H1 (cell line): ENCODE measurements around the gene ADCY1. TPM values are rescaled to one million over a fixed set of nuclear protein-coding genes. Genes with fewer than 3 reads are reported as not detected.

ENCODE experiments used
- CTCF ChIA-PET: fragments of 300-600 bp; sonication (Branson Sonifier 250); formaldehyde crosslinking; loops from one replicate; lab custom pipeline; 2021; ENCODE audit not compliant: partially characterized antibody; lab: Charles Lee
- POLR2A ChIA-PET: fragments of 300-600 bp; sonication (Branson Sonifier 250); formaldehyde crosslinking; loops from one replicate; lab custom pipeline; 2021; ENCODE audit warnings: inconsistent platforms; ENCODE audit not compliant: partially characterized antibody; lab: Charles Lee
- DNase-seq, 2 experiments: peaks; one replicate each; pipeline versions ENCODE4 v3.0.0 to v3.0.0-alpha.2; 2010 to 2022; ENCODE audit warnings: low spot score in 2 of 2, low read depth in 1 of 2, mixed read lengths in 1 of 2
- FAIRE-seq: peaks from 2 replicates; lab custom pipeline; 2011; peaks lifted over from hg19 to GRCh38; lab: Jason Lieb, UNC
- H2AFZ ChIP-seq: 2 replicates; pipeline ENCODE4 v1.8.1; 2012; ENCODE audit warnings: low read length, inconsistent platforms
- H2AK5ac ChIP-seq: 2 replicates; pipeline ENCODE4 v1.6.1; 2013; ENCODE audit warnings: low read depth, low read length
- H2BK120ac ChIP-seq: replicated peaks from 2 replicates; pipeline ENCODE3; 2013; ENCODE audit warnings: low read depth, low read length, inconsistent platforms
- H2BK12ac ChIP-seq: 2 replicates; pipeline ENCODE4 v1.6.1; 2013; ENCODE audit warnings: low read depth, low read length
- H2BK15ac ChIP-seq: 2 replicates; pipeline ENCODE4 v1.6.1; 2013; ENCODE audit warnings: low read length
- H2BK20ac ChIP-seq: 2 replicates; pipeline ENCODE4 v1.6.1; 2013; ENCODE audit warnings: low read length
- H2BK5ac ChIP-seq: 2 replicates; pipeline ENCODE4 v1.6.1; 2013; ENCODE audit warnings: low read depth, low read length
- H3K14ac ChIP-seq: 2 replicates; pipeline ENCODE4 v1.6.1; 2013; ENCODE audit warnings: inconsistent platforms; ENCODE audit not compliant: insufficient read length
- H3K18ac ChIP-seq: 2 replicates; pipeline ENCODE4 v1.6.1; 2013; ENCODE audit warnings: low read length; ENCODE audit errors: extremely low read depth
- H3K23ac ChIP-seq: 2 replicates; pipeline ENCODE4 v1.6.1; 2013; ENCODE audit warnings: inconsistent platforms; ENCODE audit not compliant: insufficient read length
- H3K23me2 ChIP-seq: 2 replicates; pipeline ENCODE4 v1.6.1; 2013; ENCODE audit warnings: low read depth, low read length
- H3K27ac ChIP-seq: 2 replicates; pipeline ENCODE4 v1.6.1; 2011; ENCODE audit warnings: low read depth, low read length, inconsistent platforms
- H3K27me3 ChIP-seq, 4 experiments: replicated peaks in 1 of 4; 1 replicate in 1 of 4; 2 replicates in 3 of 4; pipeline versions ENCODE4 v1.6.1 to v1.8.1; 2011 to 2013; ENCODE audit warnings: low read length in 3 of 4, mild to moderate bottlenecking in 3 of 4, inconsistent platforms in 2 of 4, mixed read lengths in 2 of 4, moderate library complexity in 1 of 4; ENCODE audit not compliant: control insufficient read depth in 3 of 4, insufficient read depth in 3 of 4; ENCODE audit errors: extremely low read depth in 1 of 4
- H3K36me3 ChIP-seq, 4 experiments: 2 replicates each; pipeline versions ENCODE4 v1.6.1 to v1.8.1; 2011 to 2013; ENCODE audit warnings: mild to moderate bottlenecking in 4 of 4, low read length in 3 of 4, moderate library complexity in 2 of 4, control low read depth in 1 of 4, inconsistent platforms in 1 of 4; ENCODE audit not compliant: insufficient read depth in 4 of 4, control insufficient read depth in 2 of 4
- H3K4ac ChIP-seq: replicated peaks from 2 replicates; pipeline ENCODE3; 2013; ENCODE audit warnings: low read length, low read depth, mixed read lengths, inconsistent platforms; ENCODE audit not compliant: insufficient read length
- H3K4me1 ChIP-seq, 4 experiments: replicated peaks in 1 of 4; 1 replicate in 1 of 4; 2 replicates in 3 of 4; pipeline versions ENCODE4 v1.6.1 to v1.8.1; 2011 to 2013; ENCODE audit warnings: low read length in 3 of 4, inconsistent platforms in 2 of 4, mixed read lengths in 1 of 4; ENCODE audit not compliant: insufficient read depth in 4 of 4, control insufficient read depth in 3 of 4
- H3K4me2 ChIP-seq, 2 experiments: 2 replicates each; pipeline versions ENCODE4 v1.6.1 to v1.8.1; 2011 to 2013; ENCODE audit warnings: low read depth in 2 of 2, low read length in 2 of 2, control low read depth in 1 of 2, inconsistent platforms in 1 of 2, mild to moderate bottlenecking in 1 of 2; ENCODE audit not compliant: insufficient read depth in 1 of 2
- H3K4me3 ChIP-seq, 4 experiments: fragments of 200-600, 300-600 bp in 1 of 4; sonication (generic), shearing (Covaris generic), sonication (Bioruptor Twin) in 1 of 4; 2 replicates each; pipeline versions ENCODE4 v1.5.1 to v1.8.1; 2011 to 2016; ENCODE audit warnings: low read length in 4 of 4, low read depth in 3 of 4, control low read depth in 2 of 4, inconsistent platforms in 2 of 4, mild to moderate bottlenecking in 2 of 4, mixed read lengths in 1 of 4, moderate library complexity in 1 of 4; ENCODE audit not compliant: insufficient read depth in 2 of 4; ENCODE audit errors: extremely low read depth in 1 of 4
- H3K56ac ChIP-seq: replicated peaks from 2 replicates; pipeline ENCODE3; 2013; ENCODE audit warnings: low read depth, mild to moderate bottlenecking, mixed read lengths, low read length, inconsistent platforms; ENCODE audit not compliant: insufficient read length
- H3K79me1 ChIP-seq: 2 replicates; pipeline ENCODE4 v1.6.1; 2013; ENCODE audit warnings: low read depth, low read length, control low read depth
- H3K79me2 ChIP-seq, 2 experiments: 2 replicates each; pipeline versions ENCODE4 v1.6.1 to v1.8.1; 2012 to 2013; ENCODE audit warnings: low read length in 2 of 2, mild to moderate bottlenecking in 2 of 2, inconsistent platforms in 1 of 2; ENCODE audit not compliant: insufficient read depth in 2 of 2, control insufficient read depth in 1 of 2
- H3K9ac ChIP-seq, 4 experiments: replicated peaks in 1 of 4; 1 replicate in 1 of 4; 2 replicates in 3 of 4; pipeline versions ENCODE4 v1.6.1 to v1.8.1; 2011 to 2013; ENCODE audit warnings: low read depth in 3 of 4, low read length in 3 of 4, control low read depth in 2 of 4, mild to moderate bottlenecking in 2 of 4, moderate library complexity in 2 of 4, inconsistent platforms in 1 of 4; ENCODE audit errors: extremely low read depth in 1 of 4
- H3K9me3 ChIP-seq, 2 experiments: 2 replicates each; pipeline versions ENCODE4 v1.6.1 to v1.8.1; 2012 to 2013; ENCODE audit warnings: mild to moderate bottlenecking in 2 of 2, moderate library complexity in 2 of 2, control low read depth in 1 of 2, inconsistent platforms in 1 of 2, low read depth in 1 of 2, low read length in 1 of 2, mixed read lengths in 1 of 2; ENCODE audit not compliant: insufficient read depth in 2 of 2
- H4K20me1 ChIP-seq, 2 experiments: replicated peaks in 1 of 2; 2 replicates each; pipeline versions ENCODE3 to v1.8.1; 2011 to 2013; ENCODE audit warnings: inconsistent platforms in 2 of 2, low read length in 2 of 2, mild to moderate bottlenecking in 1 of 2; ENCODE audit not compliant: insufficient read depth in 2 of 2, control insufficient read depth in 1 of 2
- H4K5ac ChIP-seq: 2 replicates; pipeline ENCODE4 v1.6.1; 2013; ENCODE audit warnings: low read length, low read depth, mixed read lengths, inconsistent platforms; ENCODE audit not compliant: insufficient read length
- H4K8ac ChIP-seq: 2 replicates; pipeline ENCODE4 v1.8.0; 2013; ENCODE audit warnings: mild to moderate bottlenecking, moderate library complexity, low read length, inconsistent platforms; ENCODE audit not compliant: insufficient read depth; ENCODE audit errors: extremely low read depth
- H4K91ac ChIP-seq: replicated peaks from 2 replicates; pipeline ENCODE3; 2013; ENCODE audit warnings: low read length, mixed read lengths, inconsistent platforms; ENCODE audit not compliant: insufficient read length
- BACH1 ChIP-seq: IDR thresholded peaks from 2 replicates; pipeline ENCODE4 v1.6.1; 2012; ENCODE audit warnings: low read length, improper control_type of control experiment
- BRCA1 ChIP-seq: IDR thresholded peaks from 2 replicates; pipeline ENCODE4 v1.6.1; 2012; ENCODE audit warnings: low read depth, low read length, improper control_type of control experiment
- CBX5 ChIP-seq: fragments of 300-800, 300-1000 bp; sonication (generic); IDR thresholded peaks from 2 replicates; pipeline ENCODE4 v1.7.1; 2016; ENCODE audit warnings: antibody characterized with exemption, low read length, low read depth
- CHD1 ChIP-seq: IDR thresholded peaks from 2 replicates; pipeline ENCODE4 v1.6.1; 2012; ENCODE audit warnings: low read depth, low read length, improper control_type of control experiment
- CHD2 ChIP-seq: IDR thresholded peaks from 2 replicates; pipeline ENCODE4 v1.6.1; 2012; ENCODE audit warnings: low read length, improper control_type of control experiment
- E2F6 ChIP-seq: IDR thresholded peaks from 2 replicates; pipeline ENCODE4 v1.6.1; 2012; ENCODE audit warnings: inconsistent platforms
- EGR1 ChIP-seq: IDR thresholded peaks from 2 replicates; pipeline ENCODE4 v1.6.1; 2011; ENCODE audit warnings: low read depth, low read length, borderline replicate concordance
- GTF2F1 ChIP-seq: IDR thresholded peaks from 2 replicates; pipeline ENCODE4 v1.6.1; 2012; ENCODE audit warnings: low read depth, low read length, improper control_type of control experiment, borderline replicate concordance
- HDAC2 ChIP-seq, 2 experiments: fragments of 300-600 bp in 1 of 2; sonication (generic) in 1 of 2; IDR thresholded peaks; 2 replicates each; pipeline ENCODE4 v1.6.1; 2011 to 2012; ENCODE audit warnings: low read depth in 2 of 2, low read length in 2 of 2, mild to moderate bottlenecking in 2 of 2, moderate library complexity in 2 of 2, borderline replicate concordance in 1 of 2, inconsistent platforms in 1 of 2
- RAD21 ChIP-seq, 2 experiments: IDR thresholded peaks in 1 of 2; conservative IDR thresholded peaks in 1 of 2; 2 replicates each; pipeline ENCODE4 v1.6.1; 2011; ENCODE audit warnings: low read depth in 2 of 2, low read length in 2 of 2, improper control_type of control experiment in 1 of 2, inconsistent platforms in 1 of 2, mild to moderate bottlenecking in 1 of 2, moderate library complexity in 1 of 2
- SRF ChIP-seq: IDR thresholded peaks from 2 replicates; pipeline ENCODE4 v1.6.1; 2011; ENCODE audit warnings: mild to moderate bottlenecking, low read depth, low read length, moderate library complexity
- WGBS, 2 experiments: shearing (Covaris generic) in 1 of 2; methylation state at CpG; one replicate each; pipeline versions ENCODE4 v1.1.6 to v1.1.7; 2013 to 2015; ENCODE audit warnings: low lambda C conversion rate in 2 of 2, mixed read lengths in 2 of 2, inconsistent platforms in 1 of 2, low coverage in 1 of 2, missing lambda C conversion rate in 1 of 2; ENCODE audit not compliant: insufficient replicate concordance in 2 of 2, insufficient coverage in 1 of 2, insufficient read length in 1 of 2; ENCODE audit errors: extremely low coverage in 1 of 2, missing lambda C conversion rate in 1 of 2; 5-methylcytosine and 5-hydroxymethylcytosine counted together
- polyA plus RNA-seq, 7 experiments: library from polyadenylated mRNA; depleted of rRNA in 3 of 7; stranded (reverse) in 5 of 7; unstranded in 2 of 7; fragments of >200 nt in 5 of 7; fragments of 200-250 nt in 2 of 7; gene quantifications; 1 replicate in 5 of 7; 2 replicates in 1 of 7; 4 replicates in 1 of 7; pipeline versions ENCODE4 v1.2.1 to v1.2.3, GENCODE V29; 2011 to 2013; ENCODE audit warnings: missing spikeins in 2 of 7, mixed read lengths in 2 of 7
- total RNA-seq: library from RNA; stranded (reverse); fragmentation: NEBNext Ultra II Directional; extraction: Animal tissue kit (Norgen Biotek cat#: 25700); gene quantifications from 2 replicates; pipeline ENCODE4 v1.2.1, GENCODE V29; 2021
- TF ChIP-seq, protein P1 (sequence below): IDR thresholded peaks from 2 replicates; pipeline ENCODE4 v1.6.1; 2011; ENCODE audit warnings: low read length, improper control_type of control experiment

The ADCY1 gene
- total and polyA plus RNA-seq, 2 of the 8 experiments (the other 6 are each of a cell fraction or from before 2014, with no cell fraction given) = 7.9 to 26.9 TPM

GRCh38 chr7:45578022-45578421 is 3.9 kb downstream of the ADCY1 start:
- Histone ChIP-seq H3K23me2 (peaks cover 20% of the 10 kb centered on the region), H3K79me2 (peaks cover 0 to 17% of the 10 kb centered on the region in 2 experiments; a peak in 1 of 4 replicates), H3K4me1 (peaks cover 16 to 56% (median 44%) of the 10 kb centered on the region in 4 experiments), H2BK5ac (no peak overlapping the region), H3K36me3 (no peaks in the 10 kb centered on the region), H4K5ac (no peak overlapping the region), H3K56ac (no peak overlapping the region), H3K9me3 (no peaks in the 10 kb centered on the region), H4K8ac (no peak overlapping the region), H2BK20ac (no peak overlapping the region), H3K18ac (no peak overlapping the region; the same call in 1 of the 2 replicates), H2AK5ac (no peak overlapping the region), H3K27me3 (peaks cover 7 to 31% (median 30%) of the 10 kb centered on the region in 4 experiments), H3K27ac (no peak overlapping the region), H3K4me2 (no peak overlapping the region), H2BK15ac (no peak overlapping the region), H3K14ac (no peak overlapping the region), H4K91ac (no peak overlapping the region), H4K20me1 (peaks cover 2 to 15% of the 10 kb centered on the region in 2 experiments), H3K4ac (no peak overlapping the region), H3K79me1 (peaks cover 6% of the 10 kb centered on the region), H2AFZ (no peak overlapping the region), H3K9ac (no peak overlapping the region), H3K23ac (no peak overlapping the region), H3K4me3 (no peak overlapping the region), H2BK120ac (no peak overlapping the region), H2BK12ac (no peak overlapping the region)
- FAIRE-seq = no peak
- no peak for DNase-seq
- 81% methylated on average over 3 of the region's 3 CpGs; no CpG with 5 or more reads in 1 of the 2 experiments for WGBS, 2 experiments
- CTCF ChIA-PET = interaction anchor here (0.9 to 3.4 kb wide), 8 partner anchors 9 to 110 kb away, joined by 3 to 17 read pairs (median 3); no protein-coding TSS in a partner anchor
- POLR2A ChIA-PET = no interaction called here
- TF ChIP-seq HDAC2 (IDR thresholded peaks at IDR 0.05; ENCODE audit: borderline replicate concordance in 1 of 2, low read depth in 2 of 2, low read length in 2 of 2) = no peak
- TF ChIP-seq CHD2 = no peak
- TF ChIP-seq CHD1 = no peak
- TF ChIP-seq BRCA1 = no peak
- TF ChIP-seq, protein P1, sequence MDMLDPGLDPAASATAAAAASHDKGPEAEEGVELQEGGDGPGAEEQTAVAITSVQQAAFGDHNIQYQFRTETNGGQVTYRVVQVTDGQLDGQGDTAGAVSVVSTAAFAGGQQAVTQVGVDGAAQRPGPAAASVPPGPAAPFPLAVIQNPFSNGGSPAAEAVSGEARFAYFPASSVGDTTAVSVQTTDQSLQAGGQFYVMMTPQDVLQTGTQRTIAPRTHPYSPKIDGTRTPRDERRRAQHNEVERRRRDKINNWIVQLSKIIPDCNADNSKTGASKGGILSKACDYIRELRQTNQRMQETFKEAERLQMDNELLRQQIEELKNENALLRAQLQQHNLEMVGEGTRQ = no peak
- no peak for TF ChIP-seq E2F6
- TF ChIP-seq GTF2F1 = no peak
- TF ChIP-seq SRF = no peak
- TF ChIP-seq BACH1 = no peak
- no peak for TF ChIP-seq RAD21 (IDR thresholded peaks at IDR 0.05 in 1 of 2, conservative IDR thresholded peaks at IDR 0.05 in 1 of 2; ENCODE audit: low read depth in 2 of 2, low read length in 2 of 2)
- TF ChIP-seq CBX5 = no peak
- TF ChIP-seq EGR1 = no peak
